Stimulated activated CD4-positive, alpha-beta T cell treated with anti-CD3 and anti-CD28 coated beads, Interleukin-2, amount 100 ng/mL, for 48 hours (primary cell): ENCODE data around the gene KDM5C.
"Not testable (repeated sequence)": the region's sequence is repeated elsewhere in the genome, so short reads cannot be mapped to it uniquely, and the experiment has no call there.

Experiments
- DNase-seq, 2 donors: peaks; one replicate each; pipeline ENCODE4 v3.0.0-alpha.2; 2020

KDM5C gene

GRCh38 chrX:53186351-53186750 lies 38.7 kb downstream of the KDM5C start:
- peak in 1 of 2 donors; percentile 23 for DNase-seq

GRCh38 chrX:53184836-53185235 lies 40.2 kb downstream of the KDM5C start:
- DNase-seq, result no peak

- DNase-seq, result no peak
Observed at GRCh38 chrX:53171356-53171755, 53.7 kb downstream of the KDM5C start.

GRCh38 chrX:53166103-53166502 lies 58.9 kb downstream of the KDM5C start:
- no peak for DNase-seq

GRCh38 chrX:53164566-53164965 lies 60.4 kb downstream of the KDM5C start:
- not testable (repeated sequence) for DNase-seq

GRCh38 chrX:53163436-53163835 lies 61.6 kb downstream of the KDM5C start:
- DNase-seq, result no peak

GRCh38 chrX:53160297-53160983 lies 64.6 kb downstream of the KDM5C start:
- DNase-seq, result no peak

- DNase-seq, result no peak
Observed at GRCh38 chrX:53159184-53159583, 65.8 kb downstream of the KDM5C start.

- no peak for DNase-seq
Observed at GRCh38 chrX:53156207-53156596, 68.8 kb downstream of the KDM5C start.

- DNase-seq, result no peak
Observed at GRCh38 chrX:53155512-53156206, 69.3 kb downstream of the KDM5C start.

- no peak for DNase-seq
Observed at GRCh38 chrX:53153581-53153980, 71.4 kb downstream of the KDM5C start.
